NB4 (cell line): ENCODE results near the gene ARCN1.

ENCODE experiments used
- DNase-seq: peaks from one replicate; pipeline ENCODE4 v3.0.0; 2010; ENCODE audit warnings: low read depth
- H3K4me3 ChIP-seq: one replicate; pipeline ENCODE4 v1.5.1; 2011; ENCODE audit warnings: mild to moderate bottlenecking, low read depth, low read length, moderate library complexity
- MYC ChIP-seq: IDR thresholded peaks from 2 replicates; pipeline ENCODE4 v1.6.1; 2011; ENCODE audit warnings: low read depth, low read length
- POLR2A ChIP-seq: IDR thresholded peaks from 2 replicates; pipeline ENCODE4 v1.6.1; 2011; ENCODE audit warnings: mild to moderate bottlenecking; ENCODE audit not compliant: insufficient read length; ENCODE audit errors: extremely low read depth
- TF ChIP-seq, protein P1 (sequence below): IDR thresholded peaks from one replicate; pipeline ENCODE4 v1.5.1; 2012; ENCODE audit warnings: low read depth, low read length
- TF ChIP-seq, protein P2 (sequence below): IDR thresholded peaks from 2 replicates; pipeline ENCODE4 v1.6.1; 2011; ENCODE audit warnings: low read depth, low read length

The ARCN1 gene

DNA sequence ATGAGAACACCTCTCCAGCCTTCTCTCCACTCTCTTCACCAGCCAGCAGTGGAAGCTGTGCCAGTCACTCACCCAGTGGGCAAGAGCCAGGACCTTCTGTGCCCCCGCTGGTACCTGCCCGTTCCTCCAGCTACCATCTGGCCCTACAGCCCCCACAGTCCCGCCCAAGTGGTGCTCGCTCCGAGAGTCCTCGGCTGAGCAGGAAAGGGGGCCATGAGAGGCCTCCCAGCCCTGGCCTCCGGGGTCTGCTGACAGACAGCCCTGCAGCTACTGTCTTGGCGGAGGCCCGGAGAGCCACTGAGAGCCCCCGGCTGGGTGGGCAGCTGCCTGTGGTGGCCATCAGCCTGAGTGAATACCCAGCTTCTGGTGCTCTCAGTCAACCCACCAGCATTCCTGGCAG lies 55.4 kb downstream of the ARCN1 start:
- no peak for DNase-seq

DNA sequence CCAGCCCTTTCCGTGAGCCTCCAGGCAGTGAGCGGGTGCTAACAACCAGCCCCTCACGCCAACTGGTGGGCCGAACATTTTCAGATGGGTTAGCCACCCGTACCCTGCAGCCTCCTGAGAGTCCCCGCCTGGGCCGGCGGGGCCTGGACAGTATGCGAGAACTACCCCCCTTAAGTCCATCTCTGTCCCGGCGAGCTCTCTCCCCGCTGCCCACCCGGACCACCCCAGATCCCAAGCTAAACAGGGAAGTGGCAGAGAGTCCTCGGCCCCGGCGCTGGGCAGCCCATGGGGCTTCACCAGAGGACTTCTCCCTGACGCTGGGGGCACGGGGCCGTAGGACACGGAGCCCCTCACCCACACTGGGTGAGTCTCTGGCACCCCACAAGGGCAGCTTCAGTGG lies 55.8 kb downstream of the ARCN1 start:
- H3K4me3 ChIP-seq, result no peak overlapping the region
- DNase-seq, result no peak
- TF ChIP-seq POLR2A (no peak), MYC (no peak)
- TF ChIP-seq, protein P1, sequence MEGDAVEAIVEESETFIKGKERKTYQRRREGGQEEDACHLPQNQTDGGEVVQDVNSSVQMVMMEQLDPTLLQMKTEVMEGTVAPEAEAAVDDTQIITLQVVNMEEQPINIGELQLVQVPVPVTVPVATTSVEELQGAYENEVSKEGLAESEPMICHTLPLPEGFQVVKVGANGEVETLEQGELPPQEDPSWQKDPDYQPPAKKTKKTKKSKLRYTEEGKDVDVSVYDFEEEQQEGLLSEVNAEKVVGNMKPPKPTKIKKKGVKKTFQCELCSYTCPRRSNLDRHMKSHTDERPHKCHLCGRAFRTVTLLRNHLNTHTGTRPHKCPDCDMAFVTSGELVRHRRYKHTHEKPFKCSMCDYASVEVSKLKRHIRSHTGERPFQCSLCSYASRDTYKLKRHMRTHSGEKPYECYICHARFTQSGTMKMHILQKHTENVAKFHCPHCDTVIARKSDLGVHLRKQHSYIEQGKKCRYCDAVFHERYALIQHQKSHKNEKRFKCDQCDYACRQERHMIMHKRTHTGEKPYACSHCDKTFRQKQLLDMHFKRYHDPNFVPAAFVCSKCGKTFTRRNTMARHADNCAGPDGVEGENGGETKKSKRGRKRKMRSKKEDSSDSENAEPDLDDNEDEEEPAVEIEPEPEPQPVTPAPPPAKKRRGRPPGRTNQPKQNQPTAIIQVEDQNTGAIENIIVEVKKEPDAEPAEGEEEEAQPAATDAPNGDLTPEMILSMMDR, result no peak
- TF ChIP-seq, protein P2, sequence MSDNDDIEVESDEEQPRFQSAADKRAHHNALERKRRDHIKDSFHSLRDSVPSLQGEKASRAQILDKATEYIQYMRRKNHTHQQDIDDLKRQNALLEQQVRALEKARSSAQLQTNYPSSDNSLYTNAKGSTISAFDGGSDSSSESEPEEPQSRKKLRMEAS, result no peak

More for the DNA sequence above, 55.4 kb downstream of the ARCN1 start:
- H3K4me3 ChIP-seq, result no peak overlapping the region
- TF ChIP-seq, protein P1, result no peak
- no peak for TF ChIP-seq MYC
- no peak for TF ChIP-seq POLR2A
- TF ChIP-seq, protein P2, result no peak

DNA sequence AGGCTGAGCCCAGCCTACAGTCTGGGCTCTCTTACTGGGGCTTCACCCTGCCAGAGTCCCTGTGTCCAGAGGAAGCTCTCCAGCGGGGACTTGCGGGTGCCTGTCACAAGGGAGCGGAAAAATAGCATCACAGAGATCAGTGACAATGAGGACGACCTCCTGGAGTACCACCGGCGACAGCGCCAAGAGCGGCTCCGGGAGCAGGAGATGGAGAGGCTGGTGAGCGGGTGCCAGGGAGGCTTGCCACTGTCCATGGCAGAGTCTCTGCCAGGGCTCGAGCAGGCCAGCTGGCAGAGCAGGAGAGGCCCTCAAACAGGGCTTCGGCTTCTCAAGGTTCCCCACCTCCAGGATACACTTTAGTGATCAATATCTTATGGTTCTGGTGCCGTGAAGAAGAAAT lies 56.2 kb downstream of the ARCN1 start:
- no peak overlapping the region for H3K4me3 ChIP-seq
- DNase-seq, result no peak
- TF ChIP-seq POLR2A (no peak), MYC (no peak)
- TF ChIP-seq, protein P2, result no peak
- TF ChIP-seq, protein P1, result no peak

DNA sequence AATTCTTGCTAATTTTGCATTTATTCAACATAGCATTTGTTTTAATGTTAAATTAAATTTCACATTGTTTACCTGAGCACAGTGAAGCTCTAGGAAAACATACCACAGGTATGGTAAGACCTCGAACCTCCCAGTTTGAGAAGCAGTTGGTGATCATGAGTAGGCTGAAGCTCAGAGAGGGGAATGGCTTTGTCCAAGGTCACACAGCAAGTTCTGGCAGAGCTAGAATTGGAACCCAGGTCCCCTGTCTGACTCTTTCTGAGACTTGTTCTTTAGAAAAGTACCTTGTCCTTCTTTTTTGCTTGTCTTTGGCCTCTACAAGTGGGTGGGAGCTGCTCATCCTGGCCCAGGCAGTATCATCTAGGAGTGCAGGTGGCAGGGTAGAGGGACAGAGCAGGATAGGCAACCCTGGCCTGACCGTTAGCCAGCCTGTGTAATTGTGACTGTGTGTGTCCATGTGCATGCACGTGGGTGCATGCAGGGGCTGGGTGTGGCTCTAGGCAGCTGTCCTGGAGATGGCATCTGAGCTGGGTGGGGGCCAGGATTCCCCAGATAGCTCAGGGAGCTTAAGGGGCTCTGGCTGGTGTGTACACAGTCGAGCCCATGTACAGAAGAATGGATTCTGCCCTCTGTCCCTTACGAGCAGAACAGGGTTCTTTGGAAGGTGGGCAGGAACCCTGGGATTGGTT lies 56.8 kb downstream of the ARCN1 start:
- no peak overlapping the region for H3K4me3 ChIP-seq
- no peak for DNase-seq
- TF ChIP-seq, protein P1, result no peak
- TF ChIP-seq MYC (no peak), POLR2A (no peak)
- TF ChIP-seq, protein P2, result no peak

DNA sequence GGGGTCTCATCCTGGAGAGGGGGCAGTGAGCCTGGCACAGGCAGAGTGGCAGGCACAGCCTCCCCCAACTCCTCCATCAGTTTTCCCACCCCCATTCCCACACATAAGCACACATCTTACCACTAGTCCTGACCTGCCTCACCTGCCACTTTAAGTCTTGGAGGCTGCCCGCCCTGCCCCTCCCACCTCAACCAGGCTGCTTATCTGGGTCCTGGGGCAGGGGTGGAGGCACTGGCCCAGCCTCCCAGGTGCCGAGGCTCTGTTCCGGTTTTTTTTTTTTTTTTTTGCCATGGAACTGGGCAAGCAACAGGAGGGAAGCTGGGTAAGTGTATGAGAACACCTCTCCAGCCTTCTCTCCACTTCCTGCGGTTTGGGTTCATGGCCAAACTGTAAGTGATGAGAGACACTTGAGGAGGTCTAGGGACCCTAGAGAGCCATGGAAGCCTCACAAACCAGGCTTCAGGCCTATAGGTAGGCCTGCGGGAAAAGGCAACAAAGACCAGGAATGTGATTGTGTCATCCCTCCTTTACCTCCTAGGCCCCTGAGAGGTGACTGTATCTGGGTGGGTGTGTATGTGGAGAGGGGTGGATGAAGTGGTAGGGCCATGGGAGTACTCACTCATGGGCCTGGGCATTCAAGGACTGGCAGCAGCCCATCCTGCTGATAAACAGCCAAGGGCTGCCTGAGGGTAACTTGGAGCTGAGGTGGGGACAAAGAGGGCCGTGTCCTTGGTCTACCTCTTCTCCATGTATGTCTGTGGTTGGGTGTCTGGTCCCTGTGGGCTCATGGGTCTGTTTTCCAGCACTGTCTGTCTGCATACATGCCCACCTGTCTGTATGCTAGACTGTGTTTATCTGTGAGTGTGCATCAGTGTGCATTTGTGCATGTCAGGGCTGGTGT lies 57.8 kb downstream of the ARCN1 start:
- no peak for TF ChIP-seq POLR2A
- TF ChIP-seq, protein P2, result no peak
- no peak for TF ChIP-seq MYC
- TF ChIP-seq, protein P1, result no peak
- DNase-seq, result no peak
- no peak overlapping the region for H3K4me3 ChIP-seq
